NCI-H1436 treated with DMSO at 0.1 percent for 48 hours (cell line): ENCODE measurements around the gene SIGLEC9.

Experiments used
- DNase-seq: peaks from one replicate; lab custom pipeline; 2025; lab: John Stamatoyannopoulos, UW

SIGLEC9 gene

GRCh38 chr19:51145916-51146493, 21.3 kb downstream of the SIGLEC9 start:
- no peak for DNase-seq

GRCh38 chr19:51146751-51147150, 22.0 kb downstream of the SIGLEC9 start:
- no peak for DNase-seq

- no peak for DNase-seq
Measured at GRCh38 chr19:51147663-51148062, 23.0 kb downstream of the SIGLEC9 start.

- no peak for DNase-seq
Measured at GRCh38 chr19:51148580-51148979, 23.9 kb downstream of the SIGLEC9 start.

GRCh38 chr19:51150627-51151026, 25.9 kb downstream of the SIGLEC9 start:
- no peak for DNase-seq

GRCh38 chr19:51156710-51157109, 32.0 kb downstream of the SIGLEC9 start:
- no peak for DNase-seq

- DNase-seq: no peak
Measured at GRCh38 chr19:51157265-51157664, 32.6 kb downstream of the SIGLEC9 start.

GRCh38 chr19:51158474-51159129, 33.9 kb downstream of the SIGLEC9 start:
- no peak for DNase-seq

GRCh38 chr19:51159656-51160055, 35.0 kb downstream of the SIGLEC9 start:
- DNase-seq: no peak

GRCh38 chr19:51161266-51161665, 36.6 kb downstream of the SIGLEC9 start:
- DNase-seq: no peak

GRCh38 chr19:51161867-51162496, 37.3 kb downstream of the SIGLEC9 start:
- DNase-seq: no peak

- DNase-seq: no peak
Measured at GRCh38 chr19:51163257-51163656, 38.6 kb downstream of the SIGLEC9 start.

- no peak for DNase-seq
Measured at GRCh38 chr19:51164215-51164614, 39.5 kb downstream of the SIGLEC9 start.

GRCh38 chr19:51166846-51167490, 42.3 kb downstream of the SIGLEC9 start:
- no peak for DNase-seq

GRCh38 chr19:51168564-51169282, 44.0 kb downstream of the SIGLEC9 start:
- no peak for DNase-seq

- DNase-seq: peak; percentile 2
Measured at GRCh38 chr19:51169283-51169918, 44.7 kb downstream of the SIGLEC9 start.

GRCh38 chr19:51172223-51172622, 47.5 kb downstream of the SIGLEC9 start:
- DNase-seq: no peak

GRCh38 chr19:51173681-51174080, 49.0 kb downstream of the SIGLEC9 start:
- DNase-seq: no peak

GRCh38 chr19:51179256-51179655, 54.5 kb downstream of the SIGLEC9 start:
- DNase-seq: no peak
